Mucosa of descending colon (tissue), 3 donors: Measurements from ENCODE around the gene KDM1B. TPM values are rescaled to one million over a fixed set of nuclear protein-coding genes. Genes with fewer than 3 reads are reported as not detected.
A peak's percentile ranks its signal among the peaks of the same experiment; 100 is the strongest.

Experiments
- ATAC-seq: fragments of 200-7000 bp; cut with Tn5 transposase; one replicate; pipeline ENCODE4 v1.9.1; 2020; ENCODE audit warnings: mild to moderate bottlenecking, moderate library complexity
- DNase-seq, 3 donors: peaks; one replicate each; pipeline ENCODE4 v3.0.0-alpha.2; 2020
- H3K36me3 ChIP-seq: fragments of 200-600 bp; one replicate; pipeline ENCODE4 v1.8.0; 2021; ENCODE audit warnings: low read depth, mild to moderate bottlenecking
- H3K4me1 ChIP-seq: fragments of 200-600 bp; one replicate; pipeline ENCODE4 v1.8.0; 2021; ENCODE audit warnings: low read depth, mild to moderate bottlenecking
- H3K4me3 ChIP-seq: fragments of 200-600 bp; one replicate; pipeline ENCODE4 v1.8.0; 2021; ENCODE audit warnings: mild to moderate bottlenecking
- H3K9me3 ChIP-seq: fragments of 200-600 bp; one replicate; pipeline ENCODE4 v1.8.0; 2021; ENCODE audit warnings: mild to moderate bottlenecking
- intact Hi-C, 2 donors: fragments of 100-400 bp; cut with DNase I in 1 of 2; cut with micrococcal nuclease in 1 of 2; formaldehyde crosslinking; loops; one replicate each; pipeline versions ENCODE4 v1.11.0 to v1.11.1; 2022; cut with DNase I, micrococcal nuclease
- total RNA-seq, 3 donors: library from RNA; stranded (reverse); fragmentation: NEBNext Ultra II Directional in 2 of 3; extraction: Animal tissue kit (Norgen Biotek cat#: 25700) in 2 of 3; gene quantifications; one replicate each; pipeline versions ENCODE4 v1.2.1 to v1.2.4, GENCODE V29; 2021 to 2023
- TF ChIP-seq, protein P1 (sequence below): fragments of 200-600 bp; IDR thresholded peaks from one replicate; pipeline ENCODE4 v1.8.0; 2022; ENCODE audit warnings: antibody characterized with exemption, mild to moderate bottlenecking
- donor health status: DM: no; HTN: no; CAD: no; lungs with moderate emphysema.
- donor health status: DM: no; HTN: no; CAD: no.
- donor health status: DM: no; HTN: yes; CAD: no.

Gene KDM1B
- total RNA-seq, 3 donors from 2014 or later, result 34.6 to 47.4 (median 37.6) TPM

DNA sequence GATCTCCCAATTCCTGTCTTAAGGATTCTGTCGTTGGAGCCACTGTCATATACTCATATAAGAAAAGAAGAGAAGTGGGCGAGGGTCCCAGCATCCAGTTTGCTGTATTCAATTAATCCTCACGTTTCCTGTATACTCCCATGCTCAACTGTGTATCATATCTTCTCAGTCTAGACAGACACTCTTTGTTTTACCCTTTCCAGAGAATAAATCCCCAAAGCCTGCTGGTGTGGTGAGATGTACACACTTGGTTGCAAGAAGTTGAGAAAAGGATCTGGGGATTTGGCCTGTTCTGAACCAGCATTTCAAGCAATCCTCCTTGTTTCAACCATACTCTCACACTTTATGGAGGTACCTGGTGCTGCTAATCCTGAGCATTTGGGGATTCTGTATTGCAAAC is 3.4 kb upstream of the KDM1B start:
- ATAC-seq, result no peak
- peaks cover 21% of the 10 kb centered on the region for H3K4me1 ChIP-seq
- H3K36me3 ChIP-seq, result no peaks in the 10 kb centered on the region
- no peak for DNase-seq
- H3K9me3 ChIP-seq, result no peaks in the 10 kb centered on the region
- TF ChIP-seq, protein P1, sequence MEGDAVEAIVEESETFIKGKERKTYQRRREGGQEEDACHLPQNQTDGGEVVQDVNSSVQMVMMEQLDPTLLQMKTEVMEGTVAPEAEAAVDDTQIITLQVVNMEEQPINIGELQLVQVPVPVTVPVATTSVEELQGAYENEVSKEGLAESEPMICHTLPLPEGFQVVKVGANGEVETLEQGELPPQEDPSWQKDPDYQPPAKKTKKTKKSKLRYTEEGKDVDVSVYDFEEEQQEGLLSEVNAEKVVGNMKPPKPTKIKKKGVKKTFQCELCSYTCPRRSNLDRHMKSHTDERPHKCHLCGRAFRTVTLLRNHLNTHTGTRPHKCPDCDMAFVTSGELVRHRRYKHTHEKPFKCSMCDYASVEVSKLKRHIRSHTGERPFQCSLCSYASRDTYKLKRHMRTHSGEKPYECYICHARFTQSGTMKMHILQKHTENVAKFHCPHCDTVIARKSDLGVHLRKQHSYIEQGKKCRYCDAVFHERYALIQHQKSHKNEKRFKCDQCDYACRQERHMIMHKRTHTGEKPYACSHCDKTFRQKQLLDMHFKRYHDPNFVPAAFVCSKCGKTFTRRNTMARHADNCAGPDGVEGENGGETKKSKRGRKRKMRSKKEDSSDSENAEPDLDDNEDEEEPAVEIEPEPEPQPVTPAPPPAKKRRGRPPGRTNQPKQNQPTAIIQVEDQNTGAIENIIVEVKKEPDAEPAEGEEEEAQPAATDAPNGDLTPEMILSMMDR, result no peak
- H3K4me3 ChIP-seq, result no peak overlapping the region
- intact Hi-C loops, result no loop called here

DNA sequence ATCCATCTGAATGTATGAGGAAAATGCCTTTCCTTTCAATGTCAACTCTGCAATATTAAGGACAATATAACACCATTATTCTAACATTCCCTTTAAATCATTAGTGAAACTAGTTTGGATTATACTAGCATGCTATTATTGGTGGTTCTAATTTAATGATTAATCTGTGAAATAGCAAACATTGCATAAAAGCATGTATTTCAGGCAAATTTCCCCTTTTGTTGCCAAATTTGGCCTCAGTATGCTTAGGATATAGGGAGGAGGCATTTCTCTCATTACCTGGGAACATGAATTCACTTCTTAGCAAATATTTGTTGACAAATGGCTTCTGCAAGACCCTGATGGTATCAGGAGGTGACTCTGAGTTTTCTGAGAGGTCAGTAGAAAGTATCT is 1.9 kb upstream of the KDM1B start:
- intact Hi-C loops, result no loop called here
- TF ChIP-seq, protein P1, result no peak
- H3K36me3 ChIP-seq, result no peaks in the 10 kb centered on the region
- H3K9me3 ChIP-seq, result no peaks in the 10 kb centered on the region
- H3K4me3 ChIP-seq, result no peak overlapping the region
- ATAC-seq (no peak), DNase-seq (no peak)
- H3K4me1 ChIP-seq, result peaks cover 13% of the 10 kb centered on the region

DNA sequence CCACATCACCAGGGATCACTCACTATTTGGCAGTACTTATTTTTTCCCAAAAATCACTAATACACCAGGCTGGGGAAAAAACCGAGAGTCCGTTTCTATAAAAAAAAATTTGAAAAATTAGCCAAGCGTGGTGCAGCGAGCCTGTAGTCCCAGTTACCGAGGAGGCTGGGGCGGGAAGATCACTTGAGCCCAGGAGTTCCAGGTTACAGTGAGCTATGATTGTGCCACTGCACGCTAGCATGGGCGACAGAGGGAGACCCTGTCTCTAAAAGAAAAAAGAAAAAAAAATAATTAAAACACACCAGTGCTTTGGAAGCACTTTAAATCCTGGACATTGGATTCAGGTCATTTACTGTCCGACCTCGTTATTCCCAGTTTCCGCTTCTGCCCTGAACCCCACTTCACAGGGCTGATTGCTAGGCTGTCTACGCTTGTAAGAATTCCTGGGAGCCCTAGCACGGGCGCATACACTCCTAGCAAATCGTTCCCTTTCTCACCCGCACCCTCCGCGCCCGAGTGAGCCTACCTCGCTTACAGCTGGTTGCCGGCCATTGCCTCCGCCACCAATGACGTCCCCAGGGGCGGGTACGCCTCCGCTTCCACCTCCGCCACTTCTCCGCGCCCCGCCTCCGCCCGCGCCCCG is 594 bp upstream of the KDM1B start, which contains the start of gene TPMT:
Gene TPMT (minus strand): TSS at position 571 of the 643 bp plus-strand sequence. CDS start 5,950 bp downstream, outside the sequence.
- intact Hi-C loops, result no loop called here
- peaks cover 13% of the 10 kb centered on the region for H3K4me1 ChIP-seq
- peak within 1 kb of the TSS; percentile 88 for H3K4me3 ChIP-seq
- TF ChIP-seq, protein P1, result no peak
- H3K9me3 ChIP-seq, result no peaks in the 10 kb centered on the region
- DNase-seq (peak in 1 of 3 donors; percentile 56), ATAC-seq (no peak)
- no peaks in the 10 kb centered on the region for H3K36me3 ChIP-seq

DNA sequence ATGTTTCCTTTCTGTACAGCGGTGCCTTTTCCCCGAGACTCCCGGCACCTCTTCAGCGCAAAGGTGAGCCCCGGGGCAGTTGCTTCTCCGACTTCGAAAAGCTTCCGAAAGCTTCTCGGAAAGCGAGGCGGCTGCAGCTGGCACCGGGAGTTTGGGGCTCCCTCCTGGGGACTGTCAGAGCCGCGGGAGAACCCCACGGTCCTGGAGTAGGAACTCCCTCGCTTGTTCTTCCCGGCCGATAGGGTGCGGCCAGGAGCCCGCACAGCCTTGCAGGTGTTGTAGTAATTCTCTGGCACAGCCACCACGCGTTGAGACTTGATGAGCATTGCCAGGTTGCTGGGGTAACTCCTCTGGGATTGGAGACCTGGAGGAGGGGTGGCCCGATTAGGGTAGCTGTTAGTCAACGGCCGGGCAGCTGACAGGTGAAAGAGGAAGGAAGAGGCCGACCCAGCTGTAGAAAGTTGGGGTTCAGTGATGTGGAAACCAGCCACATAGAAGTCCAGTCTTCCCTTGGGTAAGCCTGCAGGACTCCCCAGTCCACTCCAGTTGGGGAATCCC is 721 bp downstream of the KDM1B start:
- Histone ChIP-seq H3K36me3 (no peaks in the 10 kb centered on the region), H3K9me3 (no peaks in the 10 kb centered on the region), H3K4me1 (peaks cover 13% of the 10 kb centered on the region), H3K4me3 (peak overlapping the region; percentile 88)
- ATAC-seq, result peak; percentile 63
- peak; percentile 82 to 87 (median 83) for DNase-seq
- TF ChIP-seq, protein P1, result peak; percentile 39
- intact Hi-C loops, result no loop called here

DNA sequence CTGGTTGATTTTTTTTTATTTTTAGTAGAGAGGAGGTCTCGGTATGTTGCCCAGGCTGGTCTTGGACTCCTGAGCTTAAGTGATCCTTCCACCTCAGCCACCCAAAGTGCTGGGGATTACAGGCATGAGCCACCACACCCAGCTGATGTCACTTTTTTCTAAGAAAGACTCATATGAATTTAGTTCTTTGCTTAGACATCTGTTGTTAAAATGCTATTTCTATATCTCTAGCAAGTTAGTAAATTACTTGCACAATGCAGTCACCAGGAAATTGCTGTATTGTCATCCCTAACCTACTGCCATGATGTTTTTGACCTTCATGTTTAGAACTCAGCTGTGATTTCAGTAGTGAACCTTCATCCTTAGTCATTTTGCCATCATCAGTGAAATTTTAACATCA is 5.7 kb downstream of the KDM1B start:
- Histone ChIP-seq H3K4me3 (no peak overlapping the region), H3K9me3 (no peaks in the 10 kb centered on the region), H3K36me3 (no peaks in the 10 kb centered on the region), H3K4me1 (no peaks in the 10 kb centered on the region)
- DNase-seq, result no peak
- intact Hi-C loops, result no loop called here
- ATAC-seq, result peak; percentile 39
- TF ChIP-seq, protein P1, result no peak
